Natural killer cell (primary cell): ENCODE data around the gene FECH. TPM values are rescaled to one million over a fixed set of nuclear protein-coding genes. Genes with fewer than 3 reads are reported as not detected.
A peak's percentile ranks its signal among the peaks of the same experiment; 100 is the strongest.

ENCODE experiments used
- ATAC-seq, 3 donors: fragments of 150-1000 bp in 2 of 3; fragments of 200-7000 bp in 1 of 3; cut with Tn5 transposase; 1 replicate in 1 of 3; 2 replicates in 2 of 3; pipeline ENCODE4 v1.10.0; 2021; ENCODE audit warnings: mild to moderate bottlenecking in 2 of 3, moderate library complexity in 2 of 3
- DNase-seq, 2 donors: peaks; one replicate each; pipeline versions ENCODE4 v3.0.0 to v3.0.0-alpha.2; 2013 to 2021; ENCODE audit warnings: mixed read lengths in 1 of 2
- H3K27ac ChIP-seq: one replicate; pipeline ENCODE4 v1.5.1; 2013; ENCODE audit warnings: mild to moderate bottlenecking, low read length
- H3K27me3 ChIP-seq: one replicate; pipeline ENCODE4 v1.6.1; 2013; ENCODE audit warnings: low read length; ENCODE audit not compliant: control insufficient read depth, insufficient read depth
- H3K36me3 ChIP-seq: one replicate; pipeline ENCODE4 v1.6.1; 2013; ENCODE audit warnings: low read length; ENCODE audit not compliant: control insufficient read depth, insufficient read depth
- H3K4me1 ChIP-seq: one replicate; pipeline ENCODE4 v1.6.1; 2013; ENCODE audit warnings: low read length; ENCODE audit not compliant: control insufficient read depth, insufficient read depth
- H3K4me3 ChIP-seq: one replicate; pipeline ENCODE4 v1.5.1; 2013; ENCODE audit warnings: low read length
- H3K9me3 ChIP-seq: one replicate; pipeline ENCODE4 v1.6.1; 2013; ENCODE audit warnings: low read length; ENCODE audit not compliant: control insufficient read depth, insufficient read depth
- H3K27ac Mint-ChIP-seq, 2 donors: one replicate each; pipeline ENCODE4 v1.8.0; 2022; ENCODE audit warnings: mild to moderate bottlenecking in 2 of 2, mixed read lengths in 2 of 2, moderate library complexity in 1 of 2
- H3K27me3 Mint-ChIP-seq, 2 donors: one replicate each; pipeline ENCODE4 v1.8.0; 2022; ENCODE audit warnings: low read depth in 2 of 2, mixed read lengths in 2 of 2
- H3K36me3 Mint-ChIP-seq: one replicate; pipeline ENCODE4 v1.8.0; 2022; ENCODE audit warnings: mixed read lengths
- H3K4me1 Mint-ChIP-seq, 2 donors: one replicate each; pipeline ENCODE4 v1.8.0; 2022; ENCODE audit warnings: mixed read lengths in 2 of 2
- H3K4me3 Mint-ChIP-seq: one replicate; pipeline ENCODE4 v1.8.0; 2022; ENCODE audit warnings: mild to moderate bottlenecking, moderate library complexity, mixed read lengths
- H3K9me3 Mint-ChIP-seq, 2 donors: one replicate each; pipeline ENCODE4 v1.8.0; 2022; ENCODE audit warnings: mixed read lengths in 2 of 2
- WGBS: methylation state at CpG from one replicate; pipeline ENCODE4 v1.1.7; 2013; ENCODE audit warnings: missing lambda C conversion rate; ENCODE audit not compliant: insufficient coverage; 5-methylcytosine and 5-hydroxymethylcytosine counted together
- intact Hi-C: fragments of 100-400 bp; cut with micrococcal nuclease; formaldehyde crosslinking; loops from one replicate; pipeline ENCODE4 v1.14.2; 2022
- total RNA-seq, 4 donors: library from RNA; stranded (reverse); fragments of 120-200 nt in 1 of 4; gene quantifications; one replicate each; pipeline versions ENCODE4 v1.2.3 to v1.2.4, GENCODE V29; 2013 to 2022
- TF ChIP-seq, protein P1 (sequence below): fragments of 200-600 bp; IDR thresholded peaks from one replicate; pipeline ENCODE4 v1.8.0; 2022; ENCODE audit warnings: antibody characterized with exemption

The FECH gene
- total RNA-seq, 3 donors from 2014 or later (not counting 1 experiment from before 2014, with no cell fraction given) = 13.9 to 22.0 (median 20.6) TPM

DNA sequence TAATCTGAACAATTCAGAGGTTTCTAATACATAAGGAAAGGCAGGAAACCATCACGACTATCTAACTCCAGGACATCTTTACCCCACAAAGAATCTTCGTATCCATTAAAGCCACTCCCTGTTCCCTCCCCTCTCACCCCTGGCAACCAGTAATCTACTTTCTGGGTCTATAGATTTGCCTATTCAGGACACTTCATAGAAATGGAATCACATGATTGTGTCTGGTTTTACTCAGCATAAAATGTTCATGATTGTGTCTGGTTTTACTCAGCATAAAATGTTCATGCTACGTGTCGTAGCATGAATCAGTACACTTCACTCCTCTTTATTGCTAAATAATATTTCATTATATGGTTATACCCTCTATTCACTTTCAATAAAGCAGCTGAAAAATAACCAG is 11.6 kb downstream of the FECH start:
- Histone ChIP-seq H3K4me3 (no peak overlapping the region), H3K27me3 (no peaks in the 10 kb centered on the region), H3K4me1 (peaks cover 2% of the 10 kb centered on the region), H3K9me3 (no peaks in the 10 kb centered on the region), H3K27ac (no peak overlapping the region), H3K36me3 (peaks cover 32% of the 10 kb centered on the region)
- ATAC-seq = no peak
- DNase-seq = no peak
- WGBS = 29% methylated on average over 2 of the region's 4 CpGs
- TF ChIP-seq, protein P1, sequence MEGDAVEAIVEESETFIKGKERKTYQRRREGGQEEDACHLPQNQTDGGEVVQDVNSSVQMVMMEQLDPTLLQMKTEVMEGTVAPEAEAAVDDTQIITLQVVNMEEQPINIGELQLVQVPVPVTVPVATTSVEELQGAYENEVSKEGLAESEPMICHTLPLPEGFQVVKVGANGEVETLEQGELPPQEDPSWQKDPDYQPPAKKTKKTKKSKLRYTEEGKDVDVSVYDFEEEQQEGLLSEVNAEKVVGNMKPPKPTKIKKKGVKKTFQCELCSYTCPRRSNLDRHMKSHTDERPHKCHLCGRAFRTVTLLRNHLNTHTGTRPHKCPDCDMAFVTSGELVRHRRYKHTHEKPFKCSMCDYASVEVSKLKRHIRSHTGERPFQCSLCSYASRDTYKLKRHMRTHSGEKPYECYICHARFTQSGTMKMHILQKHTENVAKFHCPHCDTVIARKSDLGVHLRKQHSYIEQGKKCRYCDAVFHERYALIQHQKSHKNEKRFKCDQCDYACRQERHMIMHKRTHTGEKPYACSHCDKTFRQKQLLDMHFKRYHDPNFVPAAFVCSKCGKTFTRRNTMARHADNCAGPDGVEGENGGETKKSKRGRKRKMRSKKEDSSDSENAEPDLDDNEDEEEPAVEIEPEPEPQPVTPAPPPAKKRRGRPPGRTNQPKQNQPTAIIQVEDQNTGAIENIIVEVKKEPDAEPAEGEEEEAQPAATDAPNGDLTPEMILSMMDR = no peak
- Mint-ChIP-seq H3K4me3 (no peak overlapping the region), H3K36me3 (peaks cover 12% of the 10 kb centered on the region), H3K9me3 (no peaks in the 10 kb centered on the region), H3K27me3 (no peaks in the 10 kb centered on the region), H3K27ac (no peak overlapping the region), H3K4me1 (no peaks in the 10 kb centered on the region)
- intact Hi-C loops = no loop called here

DNA sequence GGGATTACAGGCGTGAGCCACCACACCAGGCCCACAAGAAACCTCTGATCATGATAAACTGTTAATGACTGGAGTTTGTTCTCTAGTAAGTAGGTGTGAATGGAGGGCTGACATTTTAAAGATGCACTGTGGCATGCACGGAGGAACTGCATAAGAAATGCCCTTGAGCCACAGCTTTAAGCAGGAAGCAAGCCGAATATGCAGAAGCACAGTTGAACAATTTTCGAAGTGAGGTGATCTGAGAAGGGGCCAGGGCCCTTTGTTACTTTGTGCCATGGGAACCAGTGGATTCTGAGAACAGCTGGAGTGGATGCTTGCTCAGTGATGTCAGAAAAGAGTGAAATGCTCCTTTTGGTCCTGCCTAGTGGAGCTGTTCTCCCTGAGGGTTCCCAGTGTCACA is 16.3 kb downstream of the FECH start:
- DNase-seq = no peak
- H3K27me3 Mint-ChIP-seq = no peaks in the 10 kb centered on the region
- no peaks in the 10 kb centered on the region for H3K4me1 ChIP-seq
- peaks cover 19% of the 10 kb centered on the region for H3K36me3 Mint-ChIP-seq
- WGBS = 93% methylated on average over 4 of the region's 4 CpGs
- peaks cover 63% of the 10 kb centered on the region for H3K36me3 ChIP-seq
- no peaks in the 10 kb centered on the region for H3K9me3 ChIP-seq
- intact Hi-C loops = no loop called here
- TF ChIP-seq, protein P1 = no peak
- no peak for ATAC-seq
- H3K27ac Mint-ChIP-seq = no peak overlapping the region
- H3K4me1 Mint-ChIP-seq = no peaks in the 10 kb centered on the region
- no peak overlapping the region for H3K4me3 ChIP-seq
- H3K27me3 ChIP-seq = no peaks in the 10 kb centered on the region
- H3K9me3 Mint-ChIP-seq = no peaks in the 10 kb centered on the region
- H3K4me3 Mint-ChIP-seq = no peak overlapping the region
- H3K27ac ChIP-seq = no peak overlapping the region

DNA sequence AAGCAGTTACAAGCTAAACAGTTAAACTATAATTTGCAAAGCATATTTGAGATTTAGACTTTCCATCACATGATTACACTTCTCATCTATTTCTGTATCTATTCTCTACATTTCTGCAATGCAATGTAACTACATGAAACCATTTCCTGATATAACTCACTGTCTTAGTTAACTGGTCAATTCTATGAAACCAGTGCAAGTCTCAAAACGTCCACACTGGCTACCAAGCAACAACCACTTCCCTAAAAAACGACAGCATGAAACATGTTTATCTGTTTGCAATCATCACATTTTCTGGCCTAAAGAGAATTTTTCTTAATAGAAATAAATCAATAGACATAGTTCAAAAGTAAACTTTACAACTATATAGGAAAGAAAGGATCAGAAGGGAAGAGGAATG is 17.4 kb downstream of the FECH start:
- H3K9me3 Mint-ChIP-seq = no peaks in the 10 kb centered on the region
- TF ChIP-seq, protein P1 = no peak

DNA sequence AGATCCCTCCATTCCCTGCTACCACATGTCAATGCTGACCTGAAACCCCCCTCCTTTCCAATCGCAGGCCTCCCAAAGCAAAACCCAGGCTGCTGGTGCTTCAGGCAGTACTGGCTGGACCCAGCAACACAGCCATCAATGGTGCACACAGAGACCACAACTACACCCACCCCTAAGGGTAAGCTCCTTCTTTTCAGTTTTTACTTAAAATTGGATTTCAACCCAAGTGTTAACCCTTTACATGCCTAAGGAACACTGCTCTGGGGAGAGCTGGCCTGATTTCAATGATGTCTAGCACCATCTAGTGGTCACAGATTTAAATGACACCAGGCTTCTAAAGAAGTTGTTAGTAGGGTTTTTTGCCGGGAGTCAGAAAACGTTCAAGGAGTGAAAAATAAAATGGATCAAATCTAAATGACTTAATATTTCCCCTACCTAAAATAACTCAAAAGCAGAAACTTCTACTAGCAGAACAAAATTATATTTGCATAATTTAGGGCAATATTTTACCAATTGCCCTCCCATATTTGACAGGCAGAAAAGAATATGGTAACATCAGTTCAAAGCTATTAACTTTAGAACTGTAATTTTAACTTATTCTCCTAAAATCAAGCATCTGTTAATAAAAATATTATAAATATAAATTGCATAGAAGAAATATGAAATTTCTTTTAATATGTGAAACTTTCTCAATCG is 24.6 kb downstream of the FECH start:
- no peak overlapping the region for H3K4me3 Mint-ChIP-seq
- Histone ChIP-seq H3K27me3 (no peaks in the 10 kb centered on the region), H3K27ac (no peak overlapping the region), H3K4me3 (no peak overlapping the region), H3K4me1 (no peaks in the 10 kb centered on the region), H3K36me3 (peaks cover 44% of the 10 kb centered on the region), H3K9me3 (no peaks in the 10 kb centered on the region)
- H3K36me3 Mint-ChIP-seq = peaks cover 14% of the 10 kb centered on the region
- no peak overlapping the region for H3K27ac Mint-ChIP-seq
- WGBS = 87% methylated on average over 1 of the region's 4 CpGs
- intact Hi-C loops = loop anchor here (1.0 to 5.0 kb wide), 3 partner anchors 693 to 860 kb away; no protein-coding TSS in a partner anchor
- DNase-seq (peak in 1 of 2 donors; percentile 72), ATAC-seq (peak; percentile 63 to 65 (median 64))
- no peaks in the 10 kb centered on the region for H3K27me3 Mint-ChIP-seq
- TF ChIP-seq, protein P1 = peak; percentile 96
- H3K4me1 Mint-ChIP-seq = peaks cover 6% of the 10 kb centered on the region in 2 donors
- no peaks in the 10 kb centered on the region for H3K9me3 Mint-ChIP-seq

More for the DNA sequence above, 17.4 kb downstream of the FECH start:
- H3K9me3 ChIP-seq = no peaks in the 10 kb centered on the region
- H3K27ac Mint-ChIP-seq = no peak overlapping the region
- H3K4me1 ChIP-seq = no peaks in the 10 kb centered on the region
- no peaks in the 10 kb centered on the region for H3K4me1 Mint-ChIP-seq
- H3K36me3 ChIP-seq = peaks cover 71% of the 10 kb centered on the region
- WGBS = 7% methylated on average over 1 of the region's 2 CpGs
- intact Hi-C loops = no loop called here
- peaks cover 19% of the 10 kb centered on the region for H3K36me3 Mint-ChIP-seq
- ATAC-seq (no peak), DNase-seq (no peak)
- no peaks in the 10 kb centered on the region for H3K27me3 ChIP-seq
- no peaks in the 10 kb centered on the region for H3K27me3 Mint-ChIP-seq
- H3K4me3 Mint-ChIP-seq = no peak overlapping the region
- H3K4me3 ChIP-seq = no peak overlapping the region
- no peak overlapping the region for H3K27ac ChIP-seq
